ENCODE results near the gene TNFRSF12A.

- TF ChIP-seq POLR2A (IDR thresholded peaks at IDR 0.05; ENCODE audit: low read length) (no peak), GATA1 (IDR thresholded peaks at IDR 0.05; ENCODE audit: low read depth, low read length) (no peak)
These were observed 3.2 kb downstream of the TNFRSF12A start for GRCh38 chr16:3023415-3023668.
